Measurements from ENCODE around the gene ANK3. TPM values are rescaled to one million over a fixed set of nuclear protein-coding genes. Genes with fewer than 3 reads are reported as not detected.

Gene ANK3
- total RNA-seq, 2 donors from 2014 or later: 46.0 to 47.8 TPM

- no peaks in the 10 kb centered on the region for H3K4me1 ChIP-seq (replicated peaks)
- no peaks in the 10 kb centered on the region for H3K27me3 ChIP-seq (replicated peaks; ENCODE audit: insufficient read depth)
- H3K27ac ChIP-seq: no peak overlapping the region
- intact Hi-C loops (cut with DNase I): no loop called here
- no peak overlapping the region for H3K4me3 ChIP-seq
- DNase-seq (ENCODE audit: low spot score): no peak
- TF ChIP-seq CTCF (IDR thresholded peaks at IDR 0.05): no peak
- no peak for TF ChIP-seq POLR2AphosphoS5 (IDR thresholded peaks at IDR 0.05)
- no peak for TF ChIP-seq POLR2A (IDR thresholded peaks at IDR 0.05)
- WGBS: 69% methylated on average over 3 of the region's 3 CpGs
- no peaks in the 10 kb centered on the region for H3K9me3 ChIP-seq
- no peaks in the 10 kb centered on the region for H3K36me3 ChIP-seq
These were observed 296.4 kb downstream of the ANK3 start for GRCh38 chr10:60093317-60093716.

GRCh38 chr10:60086862-60087261 lies 302.8 kb downstream of the ANK3 start:
- no peak overlapping the region for H3K27ac ChIP-seq
- no peaks in the 10 kb centered on the region for H3K9me3 ChIP-seq
- DNase-seq (ENCODE audit: low spot score): no peak
- H3K27me3 ChIP-seq (replicated peaks; ENCODE audit: insufficient read depth): no peaks in the 10 kb centered on the region
- H3K36me3 ChIP-seq: no peaks in the 10 kb centered on the region
- peaks cover 2% of the 10 kb centered on the region for H3K4me1 ChIP-seq (replicated peaks)
- 81% methylated on average over 2 of the region's 2 CpGs for WGBS
- intact Hi-C loops (cut with DNase I): no loop called here
- no peak overlapping the region for H3K4me3 ChIP-seq
- TF ChIP-seq CTCF (IDR thresholded peaks at IDR 0.05): no peak
- no peak for TF ChIP-seq POLR2A (IDR thresholded peaks at IDR 0.05)
- no peak for TF ChIP-seq POLR2AphosphoS5 (IDR thresholded peaks at IDR 0.05)

- Histone ChIP-seq H3K27me3 (replicated peaks; ENCODE audit: insufficient read depth) (no peaks in the 10 kb centered on the region), H3K9me3 (no peaks in the 10 kb centered on the region), H3K4me3 (no peak overlapping the region), H3K27ac (no peak overlapping the region), H3K4me1 (replicated peaks) (peaks cover 2% of the 10 kb centered on the region), H3K36me3 (no peaks in the 10 kb centered on the region)
- intact Hi-C loops (cut with DNase I): no loop called here
- DNase-seq (ENCODE audit: low spot score): no peak
- TF ChIP-seq POLR2AphosphoS5 (IDR thresholded peaks at IDR 0.05) (no peak), CTCF (IDR thresholded peaks at IDR 0.05) (no peak), POLR2A (IDR thresholded peaks at IDR 0.05) (no peak)
- 95% methylated on average over 4 of the region's 4 CpGs for WGBS
These were observed 303.3 kb downstream of the ANK3 start for GRCh38 chr10:60086421-60086820.

- intact Hi-C loops (cut with DNase I): no loop called here
- 76% methylated on average over 5 of the region's 5 CpGs for WGBS
- H3K4me1 ChIP-seq (replicated peaks): peaks cover 2% of the 10 kb centered on the region
- H3K36me3 ChIP-seq: no peaks in the 10 kb centered on the region
- no peaks in the 10 kb centered on the region for H3K27me3 ChIP-seq (replicated peaks; ENCODE audit: insufficient read depth)
- TF ChIP-seq POLR2AphosphoS5 (IDR thresholded peaks at IDR 0.05) (no peak), POLR2A (IDR thresholded peaks at IDR 0.05) (no peak), CTCF (IDR thresholded peaks at IDR 0.05) (no peak)
- H3K9me3 ChIP-seq: no peaks in the 10 kb centered on the region
- H3K4me3 ChIP-seq: no peak overlapping the region
- DNase-seq (ENCODE audit: low spot score): no peak
- H3K27ac ChIP-seq: no peak overlapping the region
These were observed 306.8 kb downstream of the ANK3 start for GRCh38 chr10:60082744-60083344.

GRCh38 chr10:60082341-60082740 lies 307.3 kb downstream of the ANK3 start:
- Histone ChIP-seq H3K4me1 (replicated peaks) (peaks cover 2% of the 10 kb centered on the region), H3K36me3 (no peaks in the 10 kb centered on the region), H3K9me3 (no peaks in the 10 kb centered on the region), H3K27me3 (replicated peaks; ENCODE audit: insufficient read depth) (no peaks in the 10 kb centered on the region), H3K4me3 (no peak overlapping the region), H3K27ac (no peak overlapping the region)
- intact Hi-C loops (cut with DNase I): no loop called here
- no peak for DNase-seq (ENCODE audit: low spot score)
- TF ChIP-seq CTCF (IDR thresholded peaks at IDR 0.05) (no peak), POLR2A (IDR thresholded peaks at IDR 0.05) (no peak), POLR2AphosphoS5 (IDR thresholded peaks at IDR 0.05) (no peak)
- 68% methylated on average over 6 of the region's 6 CpGs for WGBS
